PC-9 (cell line): ENCODE results near the gene STX1A. TPM values are rescaled to one million over a fixed set of nuclear protein-coding genes. Genes with fewer than 3 reads are reported as not detected.
"Not testable (repeated sequence)": the region's sequence is repeated elsewhere in the genome, so short reads cannot be mapped to it uniquely, and the experiment has no call there.

Experiments
- BruUV-seq: library from RNA; stranded (reverse); fragments of 400-500 nt; replicated peaks from 2 replicates; lab custom pipeline; 2021; lab: Mats Ljungman, UMichigan
- CTCF ChIA-PET: fragments of 300-600 bp; sonication (Branson Sonifier 250); formaldehyde crosslinking; loops from one replicate; lab custom pipeline; 2022; ENCODE audit warnings: antibody characterized with exemption; lab: Charles Lee
- POLR2A ChIA-PET: fragments of 300-600 bp; sonication (Branson Sonifier 250); formaldehyde crosslinking; loops from one replicate; lab custom pipeline; 2022; ENCODE audit warnings: antibody characterized with exemption; ENCODE audit not compliant: unreplicated experiment; lab: Charles Lee
- DNase-seq, 2 experiments: peaks; one replicate each; pipeline versions ENCODE4 v3.0.0 to v3.0.0-alpha.2; 2015 to 2022; ENCODE audit warnings: mixed read lengths in 1 of 2
- H2AFZ ChIP-seq: fragments of 200-600 bp; sonication (generic); 2 replicates; pipeline ENCODE4 v1.8.1; 2017; ENCODE audit warnings: antibody characterized with exemption
- H3F3A ChIP-seq: fragments of 200-600 bp; sonication (generic); 2 replicates; pipeline ENCODE4 v1.8.1; 2017; ENCODE audit warnings: antibody characterized with exemption, mild to moderate bottlenecking, low read depth; ENCODE audit not compliant: insufficient read depth
- H3K27ac ChIP-seq: fragments of 200-600 bp; sonication (generic); 2 replicates; pipeline ENCODE4 v1.6.1; 2016; ENCODE audit warnings: mixed run types
- H3K27me3 ChIP-seq: fragments of 200-600 bp; sonication (generic); 2 replicates; pipeline ENCODE4 v1.6.1; 2016; ENCODE audit warnings: low read depth, mixed run types; ENCODE audit not compliant: insufficient read depth
- H3K36me3 ChIP-seq: fragments of 200-600 bp; sonication (generic); 2 replicates; pipeline ENCODE4 v1.6.1; 2016; ENCODE audit warnings: low read depth, mixed run types
- H3K4me1 ChIP-seq: fragments of 200-600 bp; sonication (generic); replicated peaks from 2 replicates; pipeline ENCODE4 v1.6.1; 2016; ENCODE audit warnings: mixed run types; ENCODE audit not compliant: insufficient read depth
- H3K4me2 ChIP-seq: fragments of 200-600 bp; sonication (generic); 2 replicates; pipeline ENCODE4 v1.6.1; 2017; ENCODE audit warnings: mixed run types
- H3K4me3 ChIP-seq: fragments of 200-600 bp; sonication (generic); 2 replicates; pipeline ENCODE4 v1.6.1; 2016; ENCODE audit warnings: mixed run types
- H3K79me2 ChIP-seq: fragments of 200-600 bp; sonication (generic); 2 replicates; pipeline ENCODE4 v1.6.1; 2017; ENCODE audit warnings: low read depth, mixed run types
- H3K9me2 ChIP-seq: fragments of 200-600 bp; sonication (generic); 2 replicates; pipeline ENCODE4 v1.8.1; 2017; ENCODE audit warnings: mild to moderate bottlenecking; ENCODE audit not compliant: insufficient read depth
- H3K9me3 ChIP-seq: fragments of 200-600 bp; sonication (generic); 2 replicates; pipeline ENCODE4 v1.8.1; 2016; ENCODE audit warnings: low read depth; ENCODE audit not compliant: insufficient read depth
- H4K20me1 ChIP-seq: fragments of 200-600 bp; sonication (generic); 2 replicates; pipeline ENCODE4 v1.8.1; 2017; ENCODE audit not compliant: insufficient read depth
- CTCF ChIP-seq: fragments of 200-600 bp; sonication (generic); conservative IDR thresholded peaks from 2 replicates; pipeline ENCODE4 v1.6.1; 2017; ENCODE audit warnings: mixed run types, antibody characterized with exemption, mild to moderate bottlenecking, moderate library complexity
- EZH2 ChIP-seq: fragments of 200-600 bp; sonication (generic); IDR thresholded peaks from 2 replicates; pipeline ENCODE4 v1.8.0; 2017; ENCODE audit warnings: antibody characterized with exemption, low read depth
- intact Hi-C: fragments of 100-400 bp; cut with micrococcal nuclease; formaldehyde crosslinking; loops from one replicate; pipeline ENCODE4 v1.10.0; 2022; ENCODE audit not compliant: unreplicated experiment
- total RNA-seq: library from RNA; stranded (reverse); gene quantifications from 2 replicates; pipeline ENCODE4 v1.2.3, GENCODE V29; 2021

The STX1A gene
- total RNA-seq, 1 experiment from 2014 or later: 39.1 TPM

- H4K20me1 ChIP-seq: peaks cover 5% of the 10 kb centered on the region
- POLR2A ChIA-PET: interaction anchor here (0.6 to 0.7 kb wide), 3 partner anchors 17 to 161 kb away, joined by 4 read pairs; partner anchors contain the start of gene ABHD11
- no peak overlapping the region for H3K27ac ChIP-seq
- no peak overlapping the region for H3K4me3 ChIP-seq
- TF ChIP-seq EZH2 (no peak), CTCF (no peak)
- no peak overlapping the region for H3K4me2 ChIP-seq
- H3K4me1 ChIP-seq: peaks cover 34% of the 10 kb centered on the region
- H3K36me3 ChIP-seq: no peaks in the 10 kb centered on the region
- H2AFZ ChIP-seq: no peak overlapping the region
- H3K9me2 ChIP-seq: no peaks in the 10 kb centered on the region
- H3F3A ChIP-seq: peaks cover 42% of the 10 kb centered on the region
- peak in 1 of 2 experiments; percentile 76 for DNase-seq
- intact Hi-C loops: no loop called here
- CTCF ChIA-PET: interaction anchor here (0.5 to 1.2 kb wide), 3 partner anchors 23 to 116 kb away, joined by 4 to 13 read pairs (median 7); no protein-coding TSS in a partner anchor
- no peaks in the 10 kb centered on the region for H3K27me3 ChIP-seq
- no TSS peak for BruUV-seq
- H3K9me3 ChIP-seq: no peaks in the 10 kb centered on the region
- peaks cover 30% of the 10 kb centered on the region for H3K79me2 ChIP-seq
These were observed 1.9 kb upstream of the STX1A start for GRCh38 chr7:73721377-73721817.

GRCh38 chr7:73720443-73720842 lies 974 bp upstream of the STX1A start:
- ChIA-PET POLR2A (interaction anchor here (0.6 kb wide), 1 partner anchor 148 kb away, joined by 19 read pairs; no protein-coding TSS in a partner anchor), CTCF (interaction anchor here (0.6 to 1.1 kb wide), 2 partner anchors 15 to 164 kb away, joined by 3 read pairs; no protein-coding TSS in a partner anchor)
- not testable (repeated sequence) for H3K27ac ChIP-seq

GRCh38 chr7:73719806-73720169 lies 319 bp upstream of the STX1A start:
- peak overlapping the region; percentile 80 for H3K4me2 ChIP-seq
- no peaks in the 10 kb centered on the region for H3K9me2 ChIP-seq
- H3K27me3 ChIP-seq: no peaks in the 10 kb centered on the region
- no peak overlapping the region for H2AFZ ChIP-seq
- no TSS peak for BruUV-seq
- peaks cover 48% of the 10 kb centered on the region for H3K4me1 ChIP-seq
- H3K36me3 ChIP-seq: no peaks in the 10 kb centered on the region
- TF ChIP-seq CTCF (no peak), EZH2 (no peak)
- H3K27ac ChIP-seq: no peak overlapping the region
- H3K79me2 ChIP-seq: peaks cover 39% of the 10 kb centered on the region
- H3F3A ChIP-seq: peaks cover 55% of the 10 kb centered on the region
- intact Hi-C loops: loop anchor here (5.0 kb wide), 1 partner anchor 52 kb away; the partner anchor contains the start of gene VPS37D
- ChIA-PET CTCF (interaction anchor here (0.6 to 1.1 kb wide), 2 partner anchors 15 to 163 kb away, joined by 3 read pairs; no protein-coding TSS in a partner anchor), POLR2A (interaction anchor here (0.6 kb wide), 1 partner anchor 149 kb away, joined by 19 read pairs; no protein-coding TSS in a partner anchor)
- peaks cover 12% of the 10 kb centered on the region for H4K20me1 ChIP-seq
- no peak for DNase-seq
- H3K9me3 ChIP-seq: no peaks in the 10 kb centered on the region
- peak overlapping the region; percentile 47; the same call in 1 of the 2 replicates for H3K4me3 ChIP-seq

More at GRCh38 chr7:73720443-73720842, 974 bp upstream of the STX1A start:
- peaks cover 32% of the 10 kb centered on the region for H3K79me2 ChIP-seq
- H3K9me2 ChIP-seq, H3K9me3 ChIP-seq, H2AFZ ChIP-seq, H3K4me3 ChIP-seq, BruUV-seq, DNase-seq, intact Hi-C loops, H3K36me3 ChIP-seq, H3K27me3 ChIP-seq, H4K20me1 ChIP-seq: not testable (repeated sequence)
- peak overlapping the region; percentile 80; the same call in 1 of the 2 replicates for H3K4me2 ChIP-seq
- peaks cover 41% of the 10 kb centered on the region for H3K4me1 ChIP-seq
- peaks cover 49% of the 10 kb centered on the region for H3F3A ChIP-seq
